Activated B cell treated with CpG ODN at 0.5 μM for 24 hours (primary cell): ENCODE data around the gene EXOC3L1. TPM values are rescaled to one million over a fixed set of nuclear protein-coding genes. Genes with fewer than 3 reads are reported as not detected.

Experiments
- ATAC-seq: fragments of 200-7000 bp; cut with Tn5 transposase; one replicate; pipeline ENCODE4 v1.10.0; 2021; ENCODE audit warnings: low read depth, mild to moderate bottlenecking, moderate library complexity
- CTCF ChIA-PET: fragments of 350-600 bp; sonication (Branson Sonifier 250); formaldehyde crosslinking; loops from one replicate; lab custom pipeline; 2021; ENCODE audit warnings: antibody characterized with exemption; lab: Charles Lee
- POLR2A ChIA-PET: fragments of 350-600 bp; sonication (Branson Sonifier 250); formaldehyde crosslinking; loops from one replicate; lab custom pipeline; 2021; ENCODE audit warnings: antibody characterized with exemption; lab: Charles Lee
- DNase-seq: peaks from one replicate; pipeline ENCODE4 v3.0.0; 2022
- H3K27ac Mint-ChIP-seq: one replicate; pipeline ENCODE4 v1.8.0; 2020; ENCODE audit warnings: mixed read lengths
- H3K27me3 Mint-ChIP-seq: one replicate; pipeline ENCODE4 v1.8.0; 2021; ENCODE audit warnings: mixed read lengths
- H3K36me3 Mint-ChIP-seq: one replicate; pipeline ENCODE4 v1.8.0; 2021; ENCODE audit warnings: low read depth, mixed read lengths
- H3K4me1 Mint-ChIP-seq: one replicate; pipeline ENCODE4 v1.8.0; 2021; ENCODE audit warnings: mixed read lengths
- H3K4me3 Mint-ChIP-seq: one replicate; pipeline ENCODE4 v1.8.0; 2020; ENCODE audit warnings: mild to moderate bottlenecking, mixed read lengths
- H3K9me3 Mint-ChIP-seq: one replicate; pipeline ENCODE4 v1.8.0; 2020; ENCODE audit warnings: mixed read lengths
- intact Hi-C: fragments of 100-400 bp; cut with micrococcal nuclease; formaldehyde crosslinking; loops from one replicate; pipeline ENCODE4 v1.15.1; 2024
- total RNA-seq: library from RNA; stranded (reverse); gene quantifications from 2 replicates; pipeline ENCODE4 v1.2.3, GENCODE V29; 2022
- TF ChIP-seq, protein P1 (sequence below): fragments of 200-600 bp; IDR thresholded peaks from one replicate; pipeline ENCODE4 v1.8.0; 2022; ENCODE audit warnings: antibody characterized with exemption, mild to moderate bottlenecking

The EXOC3L1 gene
- total RNA-seq, 1 donor from 2014 or later = not detected

DNA sequence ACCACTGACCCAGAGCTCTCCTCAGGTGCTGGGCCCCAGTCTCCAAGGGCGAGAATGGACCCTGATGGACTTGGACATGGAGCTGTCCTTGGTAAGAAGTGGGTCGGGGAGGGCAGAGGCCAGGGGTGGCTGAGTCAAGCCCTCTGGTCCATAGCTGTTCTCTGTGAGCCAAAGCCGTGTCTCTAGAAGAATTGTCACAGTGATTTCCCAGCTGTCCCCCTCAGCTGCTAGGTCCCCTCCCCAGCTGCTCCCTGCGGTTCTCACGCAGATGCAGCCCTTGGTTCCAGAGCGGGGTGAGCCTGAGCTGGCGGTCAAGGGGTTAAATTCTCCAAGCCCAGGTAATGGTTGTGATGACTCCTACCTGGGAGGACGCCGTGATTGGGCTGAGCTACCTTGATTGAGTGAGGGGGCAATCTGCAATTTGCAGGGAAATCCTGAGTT is 20.9 kb downstream of the EXOC3L1 start:
- Mint-ChIP-seq H3K27ac (no peak overlapping the region), H3K27me3 (peaks cover 71% of the 10 kb centered on the region), H3K4me1 (peaks cover 32% of the 10 kb centered on the region), H3K4me3 (no peak overlapping the region), H3K36me3 (no peaks in the 10 kb centered on the region), H3K9me3 (no peaks in the 10 kb centered on the region)
- TF ChIP-seq, protein P1, sequence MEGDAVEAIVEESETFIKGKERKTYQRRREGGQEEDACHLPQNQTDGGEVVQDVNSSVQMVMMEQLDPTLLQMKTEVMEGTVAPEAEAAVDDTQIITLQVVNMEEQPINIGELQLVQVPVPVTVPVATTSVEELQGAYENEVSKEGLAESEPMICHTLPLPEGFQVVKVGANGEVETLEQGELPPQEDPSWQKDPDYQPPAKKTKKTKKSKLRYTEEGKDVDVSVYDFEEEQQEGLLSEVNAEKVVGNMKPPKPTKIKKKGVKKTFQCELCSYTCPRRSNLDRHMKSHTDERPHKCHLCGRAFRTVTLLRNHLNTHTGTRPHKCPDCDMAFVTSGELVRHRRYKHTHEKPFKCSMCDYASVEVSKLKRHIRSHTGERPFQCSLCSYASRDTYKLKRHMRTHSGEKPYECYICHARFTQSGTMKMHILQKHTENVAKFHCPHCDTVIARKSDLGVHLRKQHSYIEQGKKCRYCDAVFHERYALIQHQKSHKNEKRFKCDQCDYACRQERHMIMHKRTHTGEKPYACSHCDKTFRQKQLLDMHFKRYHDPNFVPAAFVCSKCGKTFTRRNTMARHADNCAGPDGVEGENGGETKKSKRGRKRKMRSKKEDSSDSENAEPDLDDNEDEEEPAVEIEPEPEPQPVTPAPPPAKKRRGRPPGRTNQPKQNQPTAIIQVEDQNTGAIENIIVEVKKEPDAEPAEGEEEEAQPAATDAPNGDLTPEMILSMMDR = no peak
- no peak for ATAC-seq
- no peak for DNase-seq
- POLR2A ChIA-PET = interaction anchor here (1.4 kb wide), 1 partner anchor 8 kb away, joined by 3 read pairs; no protein-coding TSS in a partner anchor
- CTCF ChIA-PET = interaction anchor here (2.9 kb wide), 1 partner anchor 14 kb away, joined by 9 read pairs; no protein-coding TSS in a partner anchor
- intact Hi-C loops = no loop called here

GRCh38 chr16:67167588-67167987 is 22.3 kb downstream of the EXOC3L1 start:
- H3K4me1 Mint-ChIP-seq = peaks cover 29% of the 10 kb centered on the region
- no peak for ATAC-seq
- CTCF ChIA-PET = no interaction called here
- H3K27ac Mint-ChIP-seq = no peak overlapping the region
- H3K27me3 Mint-ChIP-seq = peaks cover 62% of the 10 kb centered on the region
- no peak for DNase-seq
- no peak overlapping the region for H3K4me3 Mint-ChIP-seq
- TF ChIP-seq, protein P1 = no peak
- no peaks in the 10 kb centered on the region for H3K36me3 Mint-ChIP-seq
- no peaks in the 10 kb centered on the region for H3K9me3 Mint-ChIP-seq
- POLR2A ChIA-PET = no interaction called here
- intact Hi-C loops = no loop called here

- no peak overlapping the region for H3K27ac Mint-ChIP-seq
- peaks cover 35% of the 10 kb centered on the region for H3K4me1 Mint-ChIP-seq
- no peaks in the 10 kb centered on the region for H3K36me3 Mint-ChIP-seq
- ChIA-PET POLR2A (no interaction called here), CTCF (no interaction called here)
- ATAC-seq (no peak), DNase-seq (no peak)
- peaks cover 63% of the 10 kb centered on the region for H3K27me3 Mint-ChIP-seq
- TF ChIP-seq, protein P1 = no peak
- H3K4me3 Mint-ChIP-seq = no peak overlapping the region
- intact Hi-C loops = no loop called here
- no peaks in the 10 kb centered on the region for H3K9me3 Mint-ChIP-seq
Observed at GRCh38 chr16:67166598-67167168, 23.3 kb downstream of the EXOC3L1 start.

DNA sequence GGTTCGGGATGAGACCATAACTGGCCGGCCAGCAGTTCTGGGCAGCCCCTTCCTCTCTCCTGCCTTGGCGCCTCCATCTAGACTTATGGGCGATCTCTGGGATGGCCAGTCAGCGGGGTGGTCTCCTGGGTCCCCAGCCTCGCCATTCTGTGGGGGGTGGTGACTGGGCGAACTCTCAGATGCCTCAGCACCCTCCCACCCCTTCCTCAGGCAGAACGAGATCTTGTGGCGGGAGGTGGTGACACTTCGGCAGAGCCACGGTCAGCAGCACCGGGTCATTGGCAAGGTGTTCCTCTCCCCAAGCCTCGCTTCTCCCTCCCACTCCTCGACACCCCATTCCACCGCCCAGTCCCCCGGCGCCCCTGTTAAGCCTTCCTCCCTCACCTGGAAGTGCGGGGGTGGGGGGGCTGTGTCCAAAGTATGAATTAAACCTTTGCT is 23.8 kb downstream of the EXOC3L1 start:
- ChIA-PET POLR2A (no interaction called here), CTCF (no interaction called here)
- no peak overlapping the region for H3K4me3 Mint-ChIP-seq
- H3K27me3 Mint-ChIP-seq = peaks cover 60% of the 10 kb centered on the region
- no peak overlapping the region for H3K27ac Mint-ChIP-seq
- no peaks in the 10 kb centered on the region for H3K36me3 Mint-ChIP-seq
- H3K9me3 Mint-ChIP-seq = no peaks in the 10 kb centered on the region
- intact Hi-C loops = no loop called here
- no peak for ATAC-seq
- DNase-seq = no peak
- H3K4me1 Mint-ChIP-seq = peaks cover 34% of the 10 kb centered on the region
- TF ChIP-seq, protein P1 = no peak

GRCh38 chr16:67165121-67166078 is 24.5 kb downstream of the EXOC3L1 start:
- H3K4me3 Mint-ChIP-seq = peak overlapping the region; percentile 38
- H3K9me3 Mint-ChIP-seq = no peaks in the 10 kb centered on the region
- CTCF ChIA-PET = interaction anchor here (0.9 kb wide), 1 partner anchor 10 kb away, joined by 3 read pairs; no protein-coding TSS in a partner anchor
- H3K4me1 Mint-ChIP-seq = peaks cover 39% of the 10 kb centered on the region
- intact Hi-C loops = no loop called here
- TF ChIP-seq, protein P1 = no peak
- DNase-seq (no peak), ATAC-seq (no peak)
- H3K27ac Mint-ChIP-seq = no peak overlapping the region
- no peaks in the 10 kb centered on the region for H3K36me3 Mint-ChIP-seq
- peaks cover 57% of the 10 kb centered on the region for H3K27me3 Mint-ChIP-seq
- POLR2A ChIA-PET = interaction anchor here (0.5 to 1.1 kb wide), 2 partner anchors 16 to 79 kb away, joined by 3 to 7 read pairs; no protein-coding TSS in a partner anchor
